Endothelial cell of umbilical vein (primary cell): ENCODE data around the gene FMN1.

Source experiments
- EZH2 ChIP-seq: IDR thresholded peaks from 2 replicates; pipeline ENCODE4 v1.6.1; 2012; ENCODE audit warnings: borderline replicate concordance, low read depth, mild to moderate bottlenecking, moderate library complexity, low read length, inconsistent platforms; ENCODE audit not compliant: severe bottlenecking
- JUN ChIP-seq: IDR thresholded peaks from 2 replicates; pipeline ENCODE4 v1.6.1; 2011; ENCODE audit warnings: borderline replicate concordance, low read depth; ENCODE audit not compliant: insufficient read length, insufficient read depth
- MAX ChIP-seq: IDR thresholded peaks from 2 replicates; pipeline ENCODE4 v1.6.1; 2011; ENCODE audit not compliant: insufficient read depth, insufficient read length
- POLR2A ChIP-seq: IDR thresholded peaks from 2 replicates; pipeline ENCODE4 v1.6.1; 2012; ENCODE audit warnings: low read depth, mild to moderate bottlenecking, control low read depth, low read length
- POLR2AphosphoS5 ChIP-seq: IDR thresholded peaks from 2 replicates; pipeline ENCODE4 v1.6.1; 2012; ENCODE audit warnings: low read depth, mild to moderate bottlenecking, control low read depth, low read length, moderate library complexity; ENCODE audit not compliant: insufficient read depth
- TF ChIP-seq, protein P1 (sequence below), 2 donors: IDR thresholded peaks; 1 replicate in 1 of 2; 2 replicates in 1 of 2; pipeline ENCODE4 v1.5.1; 2011; ENCODE audit warnings: low read length in 2 of 2, mild to moderate bottlenecking in 2 of 2, moderate library complexity in 2 of 2, control low read depth in 1 of 2, inconsistent platforms in 1 of 2, low read depth in 1 of 2; ENCODE audit not compliant: insufficient read depth in 1 of 2; ENCODE audit errors: extremely low read depth in 1 of 2

- TF ChIP-seq, protein P1, sequence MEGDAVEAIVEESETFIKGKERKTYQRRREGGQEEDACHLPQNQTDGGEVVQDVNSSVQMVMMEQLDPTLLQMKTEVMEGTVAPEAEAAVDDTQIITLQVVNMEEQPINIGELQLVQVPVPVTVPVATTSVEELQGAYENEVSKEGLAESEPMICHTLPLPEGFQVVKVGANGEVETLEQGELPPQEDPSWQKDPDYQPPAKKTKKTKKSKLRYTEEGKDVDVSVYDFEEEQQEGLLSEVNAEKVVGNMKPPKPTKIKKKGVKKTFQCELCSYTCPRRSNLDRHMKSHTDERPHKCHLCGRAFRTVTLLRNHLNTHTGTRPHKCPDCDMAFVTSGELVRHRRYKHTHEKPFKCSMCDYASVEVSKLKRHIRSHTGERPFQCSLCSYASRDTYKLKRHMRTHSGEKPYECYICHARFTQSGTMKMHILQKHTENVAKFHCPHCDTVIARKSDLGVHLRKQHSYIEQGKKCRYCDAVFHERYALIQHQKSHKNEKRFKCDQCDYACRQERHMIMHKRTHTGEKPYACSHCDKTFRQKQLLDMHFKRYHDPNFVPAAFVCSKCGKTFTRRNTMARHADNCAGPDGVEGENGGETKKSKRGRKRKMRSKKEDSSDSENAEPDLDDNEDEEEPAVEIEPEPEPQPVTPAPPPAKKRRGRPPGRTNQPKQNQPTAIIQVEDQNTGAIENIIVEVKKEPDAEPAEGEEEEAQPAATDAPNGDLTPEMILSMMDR (IDR thresholded peaks at IDR 0.05; ENCODE audit: extremely low read depth in 1 of 2, insufficient read depth in 1 of 2, low read depth in 1 of 2, low read length in 2 of 2) = no peak
- TF ChIP-seq POLR2A (no peak), EZH2 (no peak), MAX (no peak), POLR2AphosphoS5 (no peak), JUN (no peak)
Observed at GRCh38 chr15:33142708-33143107, 51.8 kb downstream of the FMN1 start.
